Breast epithelium (tissue), 4 donors: ENCODE data around the gene ZBTB5. TPM values are rescaled to one million over a fixed set of nuclear protein-coding genes. Genes with fewer than 3 reads are reported as not detected.
"Not testable (repeated sequence)": the region's sequence is repeated elsewhere in the genome, so short reads cannot be mapped to it uniquely, and the experiment has no call there.

Experiments used
- DNase-seq, 2 donors: peaks; one replicate each; pipeline ENCODE4 v3.0.0-alpha.2; 2019; ENCODE audit warnings: low spot score in 2 of 2
- H3K27ac ChIP-seq, 2 donors: fragments of 200-600 bp; sonication (generic) in 1 of 2; one replicate each; pipeline ENCODE4 v1.5.1; 2016 to 2019; ENCODE audit warnings: mild to moderate bottlenecking in 1 of 2
- H3K27me3 ChIP-seq, 2 donors: fragments of 200-600 bp; sonication (generic) in 1 of 2; one replicate each; pipeline versions ENCODE4 v1.5.1 to v1.6.0; 2017 to 2019; ENCODE audit warnings: control low read depth in 1 of 2, mild to moderate bottlenecking in 1 of 2
- H3K36me3 ChIP-seq: fragments of 200-600 bp; one replicate; pipeline ENCODE4 v1.5.1; 2019
- H3K4me1 ChIP-seq, 2 donors: fragments of 200-600 bp; sonication (generic); one replicate each; pipeline ENCODE4 v1.5.1; 2016 to 2019; ENCODE audit warnings: control low read depth in 1 of 2
- H3K4me3 ChIP-seq, 3 donors: fragments of 200-600 bp; sonication (generic); 1 replicate in 2 of 3; 2 replicates in 1 of 3; pipeline ENCODE4 v1.5.1; 2016 to 2019; ENCODE audit warnings: mild to moderate bottlenecking in 3 of 3, moderate library complexity in 2 of 3
- H3K9me3 ChIP-seq, 2 donors: fragments of 200-600 bp; sonication (generic) in 1 of 2; one replicate each; pipeline ENCODE4 v1.5.1; 2016 to 2019; ENCODE audit warnings: control low read depth in 1 of 2
- CTCF ChIP-seq, 3 donors: fragments of 450-650 bp; IDR thresholded peaks; one replicate each; pipeline ENCODE4 v1.5.1; 2016 to 2017; ENCODE audit warnings: antibody characterized with exemption in 3 of 3, mild to moderate bottlenecking in 3 of 3, moderate library complexity in 3 of 3
- POLR2A ChIP-seq: fragments of 450-650 bp; IDR thresholded peaks from one replicate; pipeline ENCODE4 v1.6.1; 2016; ENCODE audit warnings: antibody characterized with exemption, mild to moderate bottlenecking, moderate library complexity
- POLR2AphosphoS5 ChIP-seq, 3 donors: sonication (generic); formaldehyde crosslinking; IDR thresholded peaks; one replicate each; pipeline ENCODE4 v1.6.1; 2017; ENCODE audit warnings: antibody characterized with exemption in 3 of 3
- intact Hi-C: fragments of 100-400 bp; cut with DNase I; formaldehyde crosslinking; loops from one replicate; pipeline ENCODE4 v1.15.1; 2023; ENCODE audit warnings: low total_unique reads
- total RNA-seq, 3 donors: library from RNA; depleted of rRNA; stranded (reverse); fragments of >200 nt; gene quantifications; one replicate each; pipeline ENCODE4 v1.1.0, GENCODE V29; 2016

ZBTB5 gene
- total RNA-seq, 3 donors from 2014 or later, result 10.6 to 21.5 (median 14.7) TPM

GRCh38 chr9:37485389-37486255, 20.4 kb upstream of the ZBTB5 start, which contains the start of gene POLR1E:
POLR1E (plus strand) TSS chr9:37485948; CDS start chr9:37486048, 100 bp downstream.
- intact Hi-C loops, result loop anchor here (10.0 kb wide), 2 partner anchors 61 to 109 kb away; partner anchors contain the start of genes GRHPR and TOMM5
- Histone ChIP-seq H3K4me1 (peaks cover 0 to 14% of the 10 kb centered on the region in 2 donors), H3K9me3 (no peaks in the 10 kb centered on the region), H3K27me3 (peaks cover 0 to 6% of the 10 kb centered on the region in 2 donors), H3K27ac (peak within 1 kb of the TSS; percentile 82 to 88), H3K4me3 (peak within 1 kb of the TSS; percentile 63 to 77 (median 73)), H3K36me3 (no peaks in the 10 kb centered on the region)
- DNase-seq, result peak; percentile 95
- TF ChIP-seq POLR2A, result peak; percentile 53
- no peak for TF ChIP-seq CTCF (IDR thresholded peaks at IDR 0.05)
- peak; percentile 73 to 87 (median 78) for TF ChIP-seq POLR2AphosphoS5 (IDR thresholded peaks at IDR 0.05)

- intact Hi-C loops, result loop anchor here (10.0 kb wide), 2 partner anchors 56 to 114 kb away; partner anchors contain the start of genes GRHPR and TOMM5
- Histone ChIP-seq H3K27ac (no peak overlapping the region), H3K36me3 (no peaks in the 10 kb centered on the region), H3K4me1 (no peaks in the 10 kb centered on the region), H3K9me3 (no peaks in the 10 kb centered on the region), H3K27me3 (peaks cover 0 to 6% of the 10 kb centered on the region in 2 donors), H3K4me3 (no peak overlapping the region)
- no peak for DNase-seq
- no peak for TF ChIP-seq POLR2AphosphoS5 (IDR thresholded peaks at IDR 0.05)
- TF ChIP-seq CTCF (IDR thresholded peaks at IDR 0.05), result no peak
- no peak for TF ChIP-seq POLR2A
These were observed 15.5 kb upstream of the ZBTB5 start for GRCh38 chr9:37480759-37481158.

GRCh38 chr9:37477987-37478619, 12.9 kb upstream of the ZBTB5 start:
- intact Hi-C loops, DNase-seq, H3K4me1 ChIP-seq, H3K27ac ChIP-seq, H3K4me3 ChIP-seq, H3K27me3 ChIP-seq, H3K36me3 ChIP-seq, H3K9me3 ChIP-seq: not testable (repeated sequence)

- H3K27me3 ChIP-seq, DNase-seq, H3K4me3 ChIP-seq, H3K9me3 ChIP-seq, H3K27ac ChIP-seq, H3K36me3 ChIP-seq, H3K4me1 ChIP-seq, intact Hi-C loops: not testable (repeated sequence)
These were observed 12.2 kb upstream of the ZBTB5 start for GRCh38 chr9:37477443-37477842.

GRCh38 chr9:37476930-37477329, 11.7 kb upstream of the ZBTB5 start:
- H3K27me3 ChIP-seq, result peaks cover 0 to 5% of the 10 kb centered on the region in 2 donors
- no peak overlapping the region for H3K27ac ChIP-seq
- DNase-seq, result no peak
- no peaks in the 10 kb centered on the region for H3K9me3 ChIP-seq
- no peaks in the 10 kb centered on the region for H3K4me1 ChIP-seq
- H3K4me3 ChIP-seq, result no peak overlapping the region
- intact Hi-C loops, result no loop called here
- no peaks in the 10 kb centered on the region for H3K36me3 ChIP-seq
- no peak for TF ChIP-seq POLR2AphosphoS5 (IDR thresholded peaks at IDR 0.05)
- no peak for TF ChIP-seq POLR2A
- no peak for TF ChIP-seq CTCF (IDR thresholded peaks at IDR 0.05)

GRCh38 chr9:37474438-37474837, 9.2 kb upstream of the ZBTB5 start:
- Histone ChIP-seq H3K27ac (no peak overlapping the region), H3K9me3 (no peaks in the 10 kb centered on the region), H3K4me3 (no peak overlapping the region), H3K27me3 (no peaks in the 10 kb centered on the region), H3K36me3 (no peaks in the 10 kb centered on the region), H3K4me1 (no peaks in the 10 kb centered on the region)
- no peak for DNase-seq
- no peak for TF ChIP-seq CTCF (IDR thresholded peaks at IDR 0.05)
- TF ChIP-seq POLR2AphosphoS5 (IDR thresholded peaks at IDR 0.05), result no peak
- no peak for TF ChIP-seq POLR2A
- intact Hi-C loops, result no loop called here

GRCh38 chr9:37473982-37474381, 8.7 kb upstream of the ZBTB5 start:
- H3K27me3 ChIP-seq, H3K9me3 ChIP-seq, intact Hi-C loops, H3K27ac ChIP-seq, H3K4me1 ChIP-seq, H3K4me3 ChIP-seq, H3K36me3 ChIP-seq, DNase-seq: not testable (repeated sequence)
